Esophagus squamous epithelium (tissue), 5 donors: ENCODE data around the gene FAM151A. TPM values are rescaled to one million over a fixed set of nuclear protein-coding genes. Genes with fewer than 3 reads are reported as not detected.

Experiments used
- DNase-seq: peaks from one replicate; lab custom pipeline; 2025; lab: John Stamatoyannopoulos, UW
- H3K27ac ChIP-seq, 4 donors: fragments of 200-600 bp; sonication (generic); one replicate each; pipeline ENCODE4 v1.5.1; 2016 to 2019; ENCODE audit warnings: mild to moderate bottlenecking in 1 of 4
- H3K27me3 ChIP-seq, 4 donors: fragments of 200-600 bp; sonication (generic); 1 replicate in 3 of 4; 2 replicates in 1 of 4; pipeline versions ENCODE4 v1.5.1 to v1.6.0; 2017 to 2021; ENCODE audit warnings: antibody characterized with exemption in 1 of 4
- H3K36me3 ChIP-seq, 3 donors: fragments of 200-600 bp; sonication (generic); one replicate each; pipeline ENCODE4 v1.5.1; 2016 to 2019
- H3K4me1 ChIP-seq, 3 donors: fragments of 200-600 bp; sonication (generic); one replicate each; pipeline ENCODE4 v1.5.1; 2017 to 2019
- H3K4me3 ChIP-seq, 4 donors: fragments of 200-600 bp; sonication (generic); 1 replicate in 3 of 4; 2 replicates in 1 of 4; pipeline ENCODE4 v1.5.1; 2016 to 2019; ENCODE audit warnings: mild to moderate bottlenecking in 2 of 4, moderate library complexity in 1 of 4
- H3K9me3 ChIP-seq, 3 donors: fragments of 200-600 bp; sonication (generic); one replicate each; pipeline ENCODE4 v1.5.1; 2016 to 2019
- POLR2A ChIP-seq, 4 donors: fragments of 450-650 bp; IDR thresholded peaks; one replicate each; pipeline ENCODE4 v1.6.1; 2017; ENCODE audit warnings: antibody characterized with exemption in 4 of 4, mild to moderate bottlenecking in 4 of 4, moderate library complexity in 3 of 4
- WGBS, 2 donors: methylation state at CpG; one replicate each; pipeline ENCODE4 v1.1.5; 2018; 5-methylcytosine and 5-hydroxymethylcytosine counted together
- intact Hi-C: fragments of 100-400 bp; cut with DNase I; formaldehyde crosslinking; loops from one replicate; pipeline ENCODE4 v1.15.0; 2022
- total RNA-seq, 4 donors: library from RNA; depleted of rRNA; stranded (reverse); fragments of >200 nt; gene quantifications; one replicate each; pipeline ENCODE4 v1.1.0, GENCODE V29; 2016
- TF ChIP-seq, protein P1 (sequence below), 6 experiments: fragments of 450-650 bp in 4 of 6; fragments of 200-600 bp in 2 of 6; sonication (generic) in 2 of 6; IDR thresholded peaks; one replicate each; pipeline ENCODE4 v1.5.1; 2016 to 2019; ENCODE audit warnings: antibody characterized with exemption in 6 of 6, mild to moderate bottlenecking in 4 of 6, moderate library complexity in 4 of 6
- donor health status: DM: yes; HTN: yes; CAD: no.

The FAM151A gene
- under 1 TPM in 1 of 4 donors, not detected in 3; 0.35 TPM for total RNA-seq

DNA sequence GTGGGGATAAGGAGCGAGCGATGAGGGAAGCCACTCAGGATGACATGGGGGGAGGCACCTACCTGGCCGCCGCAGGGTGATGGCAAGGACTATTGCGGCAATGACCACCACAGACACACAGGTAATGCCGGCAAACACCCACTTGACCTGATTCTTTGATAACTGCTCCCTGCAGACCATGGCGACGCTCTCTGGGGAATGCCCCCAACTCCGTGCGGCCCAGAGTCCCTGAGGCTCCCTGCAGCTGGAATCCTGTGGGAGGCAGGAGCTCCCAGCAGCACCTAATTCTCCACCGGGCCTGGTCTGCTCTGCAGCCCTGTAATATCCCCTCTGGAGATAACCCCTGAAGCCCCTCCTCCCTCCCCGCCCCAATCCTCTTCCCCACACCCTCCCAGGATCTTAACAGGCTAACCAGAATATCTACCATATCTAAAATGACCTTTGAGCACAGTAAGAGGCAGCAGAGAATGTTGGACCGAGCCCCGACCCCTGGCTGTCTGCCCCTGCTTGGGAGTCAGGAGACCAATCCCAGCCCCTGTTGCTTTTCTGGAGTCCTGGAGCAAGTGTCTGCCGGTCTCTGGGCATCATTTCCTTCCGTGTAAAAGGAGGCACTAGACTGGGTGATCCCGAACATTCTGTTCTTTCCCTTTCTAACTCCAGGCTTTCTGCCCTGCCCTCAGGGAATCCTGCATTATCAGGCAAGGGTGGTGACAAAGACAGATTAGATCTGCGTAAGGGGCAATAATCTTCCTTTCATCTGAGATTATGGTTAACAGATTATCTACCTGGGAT is at the start of gene FAM151A:
Gene FAM151A, minus strand, starts transcription at position 310 of the 792 bp plus-strand sequence. Its CDS starts 130 bp downstream, at position 180.
- no peaks in the 10 kb centered on the region for H3K36me3 ChIP-seq

DNA sequence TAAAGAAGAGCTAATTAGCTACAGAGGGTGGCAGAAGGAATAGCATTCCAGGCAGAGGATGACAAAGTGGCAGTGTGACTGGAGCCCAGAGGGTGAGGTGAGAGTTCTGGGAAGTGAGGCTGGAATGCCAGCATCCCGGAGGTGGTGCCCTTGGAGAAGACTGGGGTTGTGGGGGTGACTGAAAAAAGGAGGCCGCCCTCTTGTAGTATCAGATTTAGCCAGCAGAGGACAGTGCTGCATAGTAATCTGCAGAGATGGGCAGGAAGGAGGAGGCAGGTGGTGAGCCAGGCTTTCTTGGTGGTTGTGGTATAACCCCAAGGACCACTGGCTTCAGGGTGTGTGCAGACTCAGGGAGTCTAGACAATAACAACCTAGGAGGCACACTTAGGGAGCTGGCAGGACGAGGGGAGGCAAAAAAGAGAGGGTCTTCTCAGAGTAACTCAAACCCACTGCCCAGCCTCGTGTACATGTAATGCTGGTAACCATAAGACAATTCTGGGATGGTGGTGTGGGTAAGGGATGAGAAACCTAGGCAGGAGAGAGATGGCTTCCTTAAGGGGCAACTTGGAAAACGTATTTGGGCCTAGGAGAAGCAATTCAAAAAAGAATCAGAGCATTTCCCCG is 48.8 kb upstream of the FAM151A start:
- peaks cover 0 to 9% (median 0%) of the 10 kb centered on the region in 3 donors for H3K36me3 ChIP-seq
- no peak overlapping the region for H3K27ac ChIP-seq
- no peaks in the 10 kb centered on the region for H3K27me3 ChIP-seq
- no peaks in the 10 kb centered on the region for H3K9me3 ChIP-seq
- no peak overlapping the region for H3K4me3 ChIP-seq
- no peak for DNase-seq
- TF ChIP-seq POLR2A (IDR thresholded peaks at IDR 0.05) = no peak
- TF ChIP-seq, protein P1, sequence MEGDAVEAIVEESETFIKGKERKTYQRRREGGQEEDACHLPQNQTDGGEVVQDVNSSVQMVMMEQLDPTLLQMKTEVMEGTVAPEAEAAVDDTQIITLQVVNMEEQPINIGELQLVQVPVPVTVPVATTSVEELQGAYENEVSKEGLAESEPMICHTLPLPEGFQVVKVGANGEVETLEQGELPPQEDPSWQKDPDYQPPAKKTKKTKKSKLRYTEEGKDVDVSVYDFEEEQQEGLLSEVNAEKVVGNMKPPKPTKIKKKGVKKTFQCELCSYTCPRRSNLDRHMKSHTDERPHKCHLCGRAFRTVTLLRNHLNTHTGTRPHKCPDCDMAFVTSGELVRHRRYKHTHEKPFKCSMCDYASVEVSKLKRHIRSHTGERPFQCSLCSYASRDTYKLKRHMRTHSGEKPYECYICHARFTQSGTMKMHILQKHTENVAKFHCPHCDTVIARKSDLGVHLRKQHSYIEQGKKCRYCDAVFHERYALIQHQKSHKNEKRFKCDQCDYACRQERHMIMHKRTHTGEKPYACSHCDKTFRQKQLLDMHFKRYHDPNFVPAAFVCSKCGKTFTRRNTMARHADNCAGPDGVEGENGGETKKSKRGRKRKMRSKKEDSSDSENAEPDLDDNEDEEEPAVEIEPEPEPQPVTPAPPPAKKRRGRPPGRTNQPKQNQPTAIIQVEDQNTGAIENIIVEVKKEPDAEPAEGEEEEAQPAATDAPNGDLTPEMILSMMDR (IDR thresholded peaks at IDR 0.05) = peak; percentile 51 to 92 (median 78)
- WGBS, 2 donors = 52% methylated on average over 6 of the region's 6 CpGs
- no peaks in the 10 kb centered on the region for H3K4me1 ChIP-seq
- intact Hi-C loops = loop anchor here (10.0 kb wide), 1 partner anchor 143 kb away; no protein-coding TSS in a partner anchor

More for the DNA sequence above, at the start of gene FAM151A:
- no peak within 1 kb of the TSS for H3K4me3 ChIP-seq
- WGBS, 2 donors = 67 to 70% methylated on average over 14 to 15 of the region's 18 CpGs
- intact Hi-C loops = no loop called here
- H3K27ac ChIP-seq = no peak within 1 kb of the TSS
- DNase-seq = no peak
- peaks cover 0 to 6% (median 0%) of the 10 kb centered on the region in 4 donors for H3K27me3 ChIP-seq
- no peaks in the 10 kb centered on the region for H3K9me3 ChIP-seq
- H3K4me1 ChIP-seq = peaks cover 0 to 5% (median 0%) of the 10 kb centered on the region in 3 donors
- TF ChIP-seq, protein P1 (IDR thresholded peaks at IDR 0.05) = no peak
- TF ChIP-seq POLR2A (IDR thresholded peaks at IDR 0.05) = no peak

DNA sequence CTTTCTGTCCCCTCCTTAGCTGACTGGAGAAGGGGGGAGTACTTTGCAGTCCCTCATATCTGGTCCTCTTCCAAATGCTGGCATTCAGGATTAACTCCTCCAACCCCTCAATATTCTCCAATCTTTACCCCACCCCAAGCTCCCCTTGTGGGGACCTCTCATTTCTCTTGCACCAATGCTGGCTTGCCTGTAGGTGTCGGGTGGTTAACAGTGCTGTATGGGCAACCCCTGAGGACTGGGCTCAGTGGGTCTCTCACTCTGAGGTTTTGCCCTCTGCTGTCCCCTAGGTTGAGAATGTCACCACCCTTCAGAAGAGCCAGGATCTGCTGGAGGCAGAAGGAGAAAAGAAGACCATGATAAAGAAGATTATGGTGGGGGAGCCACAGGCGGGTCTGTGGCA is 45.2 kb upstream of the FAM151A start:
- H3K4me3 ChIP-seq = no peak overlapping the region
- peaks cover 0 to 2% (median 0%) of the 10 kb centered on the region in 3 donors for H3K36me3 ChIP-seq
- H3K27me3 ChIP-seq = no peaks in the 10 kb centered on the region
- intact Hi-C loops = no loop called here
- H3K4me1 ChIP-seq = no peaks in the 10 kb centered on the region
- DNase-seq = no peak
- 80 to 82% methylated on average over 1 of the region's 2 CpGs for WGBS, 2 donors
- TF ChIP-seq, protein P1 (IDR thresholded peaks at IDR 0.05) = no peak
- no peak for TF ChIP-seq POLR2A (IDR thresholded peaks at IDR 0.05)
- no peak overlapping the region for H3K27ac ChIP-seq
- H3K9me3 ChIP-seq = no peaks in the 10 kb centered on the region

DNA sequence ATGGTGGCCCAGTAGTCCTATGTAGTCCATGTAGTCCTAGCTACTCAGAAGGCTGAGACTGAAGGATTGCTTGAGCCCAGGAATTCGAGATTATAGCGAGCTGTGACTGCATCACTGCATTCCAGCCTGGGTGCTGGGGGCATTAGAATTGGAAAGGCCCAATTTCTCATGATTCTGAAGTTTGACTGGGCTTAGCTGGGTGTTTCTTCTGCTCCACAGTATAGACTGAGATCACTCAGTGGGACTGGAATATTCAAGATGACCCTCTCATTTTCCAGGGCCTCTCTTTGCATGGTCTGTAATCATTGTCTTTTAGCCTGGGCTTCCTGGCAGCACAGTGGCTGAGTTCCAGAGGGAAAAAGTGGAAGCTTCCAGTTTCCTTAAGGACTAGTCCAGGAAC is 44.5 kb upstream of the FAM151A start:
- Histone ChIP-seq H3K36me3 (no peaks in the 10 kb centered on the region), H3K27me3 (no peaks in the 10 kb centered on the region), H3K4me3 (no peak overlapping the region), H3K9me3 (no peaks in the 10 kb centered on the region), H3K27ac (no peak overlapping the region), H3K4me1 (no peaks in the 10 kb centered on the region)
- TF ChIP-seq, protein P1 (IDR thresholded peaks at IDR 0.05) = no peak
- TF ChIP-seq POLR2A (IDR thresholded peaks at IDR 0.05) = no peak
- WGBS, 2 donors = 71 to 72% methylated on average over 2 of the region's 2 CpGs
- DNase-seq = no peak
- intact Hi-C loops = no loop called here

DNA sequence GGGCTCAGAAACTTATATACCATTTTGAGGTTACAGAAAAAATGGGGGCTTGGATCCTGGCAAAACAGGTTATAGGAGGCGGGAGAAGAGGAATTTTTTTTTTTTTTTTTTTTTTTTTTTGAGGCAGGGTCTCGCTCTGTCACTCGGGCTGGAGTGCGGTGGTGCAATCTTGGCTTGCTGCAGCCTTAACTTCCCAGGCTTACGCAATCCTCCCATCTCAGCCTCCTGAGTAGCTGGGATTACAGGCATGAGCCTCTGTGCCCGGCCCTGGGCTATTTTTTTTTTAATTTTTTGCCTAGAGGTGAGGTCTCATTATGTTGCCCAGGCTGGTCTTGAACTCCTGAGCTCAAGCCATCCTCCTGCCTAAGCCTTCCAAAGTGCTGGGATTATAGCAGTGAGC is 43.0 kb upstream of the FAM151A start:
- WGBS, 2 donors = 77 to 81% methylated on average over 6 of the region's 6 CpGs
- no peaks in the 10 kb centered on the region for H3K36me3 ChIP-seq
- H3K9me3 ChIP-seq = no peaks in the 10 kb centered on the region
- TF ChIP-seq POLR2A (IDR thresholded peaks at IDR 0.05) = no peak
- TF ChIP-seq, protein P1 (IDR thresholded peaks at IDR 0.05) = no peak
- no peaks in the 10 kb centered on the region for H3K4me1 ChIP-seq
- H3K27me3 ChIP-seq = no peaks in the 10 kb centered on the region
- no peak overlapping the region for H3K4me3 ChIP-seq
- intact Hi-C loops = no loop called here
- no peak for DNase-seq
- H3K27ac ChIP-seq = no peak overlapping the region
